K562 (cell line): ENCODE data around the gene AHCYL1. TPM values are rescaled to one million over a fixed set of nuclear protein-coding genes. Genes with fewer than 3 reads are reported as not detected.

Source experiments
- ATAC-seq: fragments of 200-7000 bp; cut with Tn5 transposase; 3 replicates; pipeline ENCODE4 v1.9.1; 2020; ENCODE audit warnings: moderate library complexity
- BruUV-seq: library from RNA; stranded (reverse); fragments of 400-500 nt; replicated peaks from 2 replicates; lab custom pipeline; 2021; lab: Mats Ljungman, UMichigan
- CTCF ChIA-PET: fragments of 300-600 bp; formaldehyde crosslinking; extraction: SDS; loops from one replicate; lab custom pipeline; 2021; ENCODE audit warnings: low intra/inter-chr PET ratio; lab: Yijun Ruan, JAX
- POLR2A ChIA-PET: fragments of 300-600, 350-650 bp; sonication (Branson Sonifier 250); formaldehyde crosslinking; extraction: SDS; loops from one replicate; lab custom pipeline; 2021; ENCODE audit warnings: antibody characterized with exemption, inconsistent platforms; lab: Yijun Ruan, JAX
- DNase-seq, 4 experiments: peaks; one replicate each; pipeline versions ENCODE4 v3.0.0 to v3.0.0-alpha.2; 2011 to 2018; ENCODE audit warnings: low spot score in 3 of 4, mixed read lengths in 3 of 4; ENCODE audit errors: extremely low read depth in 1 of 4
- FAIRE-seq: peaks from 2 replicates; lab custom pipeline; 2011; peaks lifted over from hg19 to GRCh38; lab: Jason Lieb, UNC
- H2AFZ ChIP-seq: 2 replicates; pipeline ENCODE4 v1.6.0; 2011; ENCODE audit warnings: low read depth, low read length, control low read depth, inconsistent platforms
- H3K27ac ChIP-seq: fragments of 200-600 bp; 3 replicates; pipeline ENCODE4 v1.8.0; 2011; ENCODE audit warnings: low read depth, mild to moderate bottlenecking, control low read depth, inconsistent platforms, low read length, moderate library complexity, mixed read lengths; ENCODE audit errors: extremely low read depth
- H3K27me3 ChIP-seq, 2 experiments: fragments of 300-600 bp in 1 of 2; 2 replicates in 1 of 2; 3 replicates in 1 of 2; pipeline versions ENCODE4 v1.6.0 to v1.8.0; 2011; ENCODE audit warnings: inconsistent platforms in 2 of 2, low read length in 2 of 2, mild to moderate bottlenecking in 1 of 2, mixed read lengths in 1 of 2, moderate library complexity in 1 of 2; ENCODE audit not compliant: control insufficient read depth in 2 of 2, insufficient read depth in 2 of 2
- H3K36me3 ChIP-seq: fragments of 300-600 bp; 3 replicates; pipeline ENCODE4 v1.8.0; 2011; ENCODE audit warnings: mild to moderate bottlenecking, low read length, inconsistent platforms; ENCODE audit not compliant: control insufficient read depth, insufficient read depth
- H3K4me1 ChIP-seq, 2 experiments: fragments of 200-600 bp in 1 of 2; replicated peaks in 1 of 2; 2 replicates in 1 of 2; 3 replicates in 1 of 2; pipeline versions ENCODE4 v1.5.1 to v1.8.0; 2011; ENCODE audit warnings: inconsistent platforms in 2 of 2, low read length in 2 of 2, mild to moderate bottlenecking in 1 of 2, mixed read lengths in 1 of 2, moderate library complexity in 1 of 2; ENCODE audit not compliant: control insufficient read depth in 2 of 2, insufficient read depth in 2 of 2
- H3K4me2 ChIP-seq: 2 replicates; pipeline ENCODE4 v1.6.1; 2011; ENCODE audit warnings: low read length, control low read depth, inconsistent platforms, mixed read lengths; ENCODE audit not compliant: insufficient read depth
- H3K4me3 ChIP-seq: fragments of 200-600 bp; sonication (generic), shearing (Covaris generic); 2 replicates; pipeline ENCODE4 v1.5.1; 2016; ENCODE audit warnings: control low read depth, inconsistent platforms
- H3K79me2 ChIP-seq: fragments of 200-600 bp; 3 replicates; pipeline ENCODE4 v1.8.0; 2011; ENCODE audit warnings: low read length, inconsistent platforms; ENCODE audit not compliant: control insufficient read depth, insufficient read depth
- H3K9ac ChIP-seq, 2 experiments: 2 replicates each; pipeline versions ENCODE4 v1.6.0 to v1.6.1; 2011; ENCODE audit warnings: low read depth in 2 of 2, low read length in 2 of 2, control low read depth in 1 of 2, inconsistent platforms in 1 of 2, mild to moderate bottlenecking in 1 of 2, mixed read lengths in 1 of 2; ENCODE audit not compliant: insufficient read depth in 1 of 2
- H3K9me1 ChIP-seq: one replicate; pipeline ENCODE4 v1.6.0; 2011; ENCODE audit warnings: inconsistent platforms, mild to moderate bottlenecking, low read length, moderate library complexity; ENCODE audit not compliant: control insufficient read depth, insufficient read depth
- H3K9me3 ChIP-seq: replicated peaks from 2 replicates; pipeline ENCODE4 v1.5.1; 2011; ENCODE audit warnings: low read depth, low read length, inconsistent platforms; ENCODE audit not compliant: control insufficient read depth, insufficient read depth
- H4K20me1 ChIP-seq: replicated peaks from 2 replicates; pipeline ENCODE4 v1.6.1; 2011; ENCODE audit warnings: low read length, inconsistent platforms, mixed read lengths; ENCODE audit not compliant: control insufficient read depth, insufficient read depth
- ARNT ChIP-seq, 2 experiments: fragments of 450-650 bp; IDR thresholded peaks; 2 replicates each; pipeline ENCODE4 v1.6.1; 2016; ENCODE audit warnings: mild to moderate bottlenecking in 1 of 2
- HNRNPK ChIP-seq: fragments of 200-400 bp; formaldehyde crosslinking; IDR thresholded peaks from one replicate; pipeline ENCODE4 v1.6.1; 2018; ENCODE audit warnings: mild to moderate bottlenecking, low read depth, low read length; ENCODE audit not compliant: poor library complexity, severe bottlenecking
- MCM3 ChIP-seq: fragments of 450-650 bp; IDR thresholded peaks from 2 replicates; pipeline ENCODE4 v1.6.1; 2016
- NFRKB ChIP-seq: fragments of 450-650 bp; IDR thresholded peaks from 2 replicates; pipeline ENCODE4 v1.6.1; 2016; ENCODE audit warnings: low read depth
- NR0B1 ChIP-seq: fragments of 450-650 bp; IDR thresholded peaks from one replicate; pipeline ENCODE4 v1.6.1; 2018; ENCODE audit warnings: mild to moderate bottlenecking, moderate library complexity; ENCODE audit not compliant: partially characterized antibody
- PHF8 ChIP-seq: fragments of 200-600 bp; sonication (generic); IDR thresholded peaks from 2 replicates; pipeline ENCODE4 v1.6.1; 2012; ENCODE audit warnings: mixed run types, mild to moderate bottlenecking, inconsistent platforms, low read length, moderate library complexity, borderline replicate concordance
- POLR2AphosphoS2 ChIP-seq: IDR thresholded peaks from 2 replicates; pipeline ENCODE4 v1.6.1; 2012; ENCODE audit warnings: low read length, improper control_type of control experiment
- POLR2G ChIP-seq: fragments of 200-400 bp; formaldehyde crosslinking; IDR thresholded peaks from 2 replicates; pipeline ENCODE4 v1.6.1; 2017; ENCODE audit warnings: low read depth, mild to moderate bottlenecking, antibody characterized with exemption, low read length, moderate library complexity
- RNF219 ChIP-seq: fragments of 250-450 bp; sonication (Bioruptor Pico); IDR thresholded peaks from 2 replicates; pipeline ENCODE4 v1.5.0; 2022; ENCODE audit warnings: mild to moderate bottlenecking
- SMAD3 ChIP-seq: fragments of 450-650 bp; formaldehyde crosslinking; conservative IDR thresholded peaks from 2 replicates; pipeline ENCODE4 v1.4.0; 2020; ENCODE audit warnings: mild to moderate bottlenecking
- TAL1 ChIP-seq: fragments of 450-650 bp; IDR thresholded peaks from 2 replicates; pipeline ENCODE4 v1.6.1; 2016; ENCODE audit warnings: mild to moderate bottlenecking
- ZNF253 ChIP-seq: fragments of 250-450 bp; sonication (Bioruptor Pico); conservative IDR thresholded peaks from 2 replicates; pipeline ENCODE4 v1.6.1; 2021; ENCODE audit warnings: mild to moderate bottlenecking
- ZNF444 ChIP-seq: fragments of 250-450 bp; sonication (Bioruptor Pico); IDR thresholded peaks from 2 replicates; pipeline ENCODE4 v1.4.0; 2020; ENCODE audit warnings: mild to moderate bottlenecking, moderate library complexity
- ZNF77 ChIP-seq: fragments of 250-450 bp; sonication (Bioruptor Pico); IDR thresholded peaks from 2 replicates; pipeline ENCODE4 v1.5.0; 2020
- WGBS: fragments of 100-300 bp; shearing (Covaris generic); methylation state at CpG from one replicate; pipeline ENCODE4 v1.1.6; 2016; ENCODE audit warnings: low coverage, mixed read lengths; ENCODE audit not compliant: insufficient coverage; ENCODE audit errors: missing lambda C conversion rate; 5-methylcytosine and 5-hydroxymethylcytosine counted together
- in situ Hi-C: fragments of 300-500 bp; cut with MboI; formaldehyde crosslinking; loops from 4 replicates; pipeline ENCODE4 v1.15.0; 2018; ENCODE audit warnings: inconsistent platforms, mixed read lengths
- intact Hi-C: fragments of 100-400 bp; cut with micrococcal nuclease; formaldehyde crosslinking; loops from 2 replicates; pipeline ENCODE4 v1.14.2; 2022
- polyA plus RNA-seq, 8 experiments: library from polyadenylated mRNA; depleted of rRNA in 4 of 8; stranded (reverse) in 5 of 8; unstranded in 3 of 8; fragments of >200 nt; fragmentation: Nextera tagmentation in 2 of 8; fragmentation: Illumina TruSeq in 1 of 8; extraction: Ambion mirVana in 2 of 8; extraction: Trizol in 1 of 8; gene quantifications; 2 replicates each; pipeline versions ENCODE4 v1.2.1 to v1.2.3, GENCODE V29; 2011 to 2014; ENCODE audit warnings: inconsistent platforms in 1 of 8, missing spikeins in 1 of 8
- total RNA-seq, 7 experiments: library from RNA; depleted of rRNA in 6 of 7; stranded (reverse); fragments of >200 nt in 6 of 7; fragmentation: Illumina TruSeq in 2 of 7; extraction: Trizol in 2 of 7; gene quantifications; 2 replicates each; pipeline versions ENCODE4 v1.2.1 to v1.2.3, GENCODE V29; 2011 to 2021; ENCODE audit warnings: low replicate concordance in 1 of 7

The AHCYL1 gene
- total and polyA plus RNA-seq, 9 of the 15 experiments (the other 6 are each of a cell fraction or from before 2014, with no cell fraction given), result 27.3 to 118 (median 44.5) TPM

GRCh38 chr1:110060662-110061060, 76.1 kb downstream of the AHCYL1 start:
- 76% methylated on average over 6 of the region's 7 CpGs for WGBS
- ChIA-PET POLR2A (interaction anchor here (0.5 to 2.2 kb wide), 8 partner anchors 10 to 1879 kb away, joined by 3 to 8 read pairs (median 4); partner anchors contain the start of gene STRIP1), CTCF (interaction anchor here (0.6 to 1.2 kb wide), 4 partner anchors 10 to 496 kb away, joined by 3 to 5 read pairs (median 3); no protein-coding TSS in a partner anchor)
- no peaks in the 10 kb centered on the region for H3K27me3 ChIP-seq
- H3K36me3 ChIP-seq, result peaks cover 28% of the 10 kb centered on the region
- no peak for DNase-seq
- no TSS peak for BruUV-seq
- H2AFZ ChIP-seq, result no peak overlapping the region
- H3K27ac ChIP-seq, result no peak overlapping the region
- peaks cover 24 to 33% of the 10 kb centered on the region in 2 experiments for H3K4me1 ChIP-seq
- peaks cover 12% of the 10 kb centered on the region for H3K9me1 ChIP-seq
- no peak overlapping the region for H3K4me2 ChIP-seq
- no peak overlapping the region for H3K4me3 ChIP-seq
- peaks cover 26% of the 10 kb centered on the region for H4K20me1 ChIP-seq
- peak overlapping the region in 1 of 2 experiments; percentile 11; a peak in 1 of 4 replicates for H3K9ac ChIP-seq
- H3K79me2 ChIP-seq, result no peaks in the 10 kb centered on the region
- intact Hi-C loops (no loop called here), in situ Hi-C loops (no loop called here)
- H3K9me3 ChIP-seq, result no peaks in the 10 kb centered on the region
- TF ChIP-seq ZNF444 (CRISPR knock-in tag), result no peak
- TF ChIP-seq POLR2G, result peak; percentile 39; the same call in 1 of the 2 replicates
- no peak for ATAC-seq
- no peak for FAIRE-seq

GRCh38 chr1:110061341-110061740, 76.8 kb downstream of the AHCYL1 start:
- FAIRE-seq (no peak), ATAC-seq (no peak), DNase-seq (no peak)
- Histone ChIP-seq H3K9me3 (no peaks in the 10 kb centered on the region), H3K36me3 (peaks cover 21% of the 10 kb centered on the region), H3K9ac (peak overlapping the region in 1 of 2 experiments; percentile 57; a peak in 2 of 4 replicates), H4K20me1 (peaks cover 26% of the 10 kb centered on the region), H3K27me3 (no peaks in the 10 kb centered on the region), H3K4me3 (no peak overlapping the region), H2AFZ (no peak overlapping the region), H3K9me1 (peaks cover 12% of the 10 kb centered on the region), H3K79me2 (no peaks in the 10 kb centered on the region), H3K4me1 (peaks cover 24 to 33% of the 10 kb centered on the region in 2 experiments), H3K27ac (no peak overlapping the region), H3K4me2 (no peak overlapping the region)
- in situ Hi-C loops (no loop called here), intact Hi-C loops (no loop called here)
- 91% methylated on average over 4 of the region's 10 CpGs for WGBS
- POLR2A ChIA-PET, result interaction anchor here (0.9 to 1.7 kb wide), 4 partner anchors 10 to 30 kb away, joined by 3 to 8 read pairs (median 6); partner anchors contain the start of gene STRIP1
- no peak for TF ChIP-seq HNRNPK
- TF ChIP-seq NFRKB, result no peak
- TF ChIP-seq RNF219, result no peak
- no peak for TF ChIP-seq SMAD3 (CRISPR knock-in tag)
- no peak for TF ChIP-seq TAL1
- TF ChIP-seq ZNF77 (CRISPR knock-in tag), result no peak
- no peak for TF ChIP-seq ARNT (IDR thresholded peaks at IDR 0.05)
- TF ChIP-seq ZNF253, result no peak
- no peak for TF ChIP-seq POLR2AphosphoS2
- no peak for TF ChIP-seq NR0B1
- no peak for TF ChIP-seq PHF8
- TF ChIP-seq MCM3, result no peak
- BruUV-seq, result no TSS peak
- CTCF ChIA-PET, result interaction anchor here (0.6 kb wide), 1 partner anchor 12 kb away, joined by 5 read pairs; no protein-coding TSS in a partner anchor
